Omental fat pad (tissue), 4 donors: Measurements from ENCODE around the gene ZNF486. TPM values are rescaled to one million over a fixed set of nuclear protein-coding genes. Genes with fewer than 3 reads are reported as not detected.
A peak's percentile ranks its signal among the peaks of the same experiment; 100 is the strongest.
"Not testable (repeated sequence)": the region's sequence is repeated elsewhere in the genome, so short reads cannot be mapped to it uniquely, and the experiment has no call there.

ENCODE experiments used
- ATAC-seq: fragments of 150-250 bp; one replicate; pipeline ENCODE4 v1.9.1; 2016; ENCODE audit warnings: mild to moderate bottlenecking, moderate library complexity; ENCODE audit not compliant: low FRiP score
- DNase-seq: peaks from one replicate; pipeline ENCODE4 v3.0.0-alpha.2; 2019; ENCODE audit warnings: low spot score
- total RNA-seq, 4 donors: library from RNA; depleted of rRNA; stranded (reverse); fragments of >200 nt; gene quantifications; one replicate each; pipeline ENCODE4 v1.1.0, GENCODE V29; 2016
- TF ChIP-seq, protein P1 (sequence below), 3 donors: fragments of 450-650 bp; IDR thresholded peaks; one replicate each; pipeline ENCODE4 v1.5.1; 2016 to 2017; ENCODE audit warnings: antibody characterized with exemption in 3 of 3, mild to moderate bottlenecking in 3 of 3, moderate library complexity in 2 of 3

Gene ZNF486
- total RNA-seq, 4 donors from 2014 or later, result 3.4 to 6.1 (median 3.8) TPM

DNA sequence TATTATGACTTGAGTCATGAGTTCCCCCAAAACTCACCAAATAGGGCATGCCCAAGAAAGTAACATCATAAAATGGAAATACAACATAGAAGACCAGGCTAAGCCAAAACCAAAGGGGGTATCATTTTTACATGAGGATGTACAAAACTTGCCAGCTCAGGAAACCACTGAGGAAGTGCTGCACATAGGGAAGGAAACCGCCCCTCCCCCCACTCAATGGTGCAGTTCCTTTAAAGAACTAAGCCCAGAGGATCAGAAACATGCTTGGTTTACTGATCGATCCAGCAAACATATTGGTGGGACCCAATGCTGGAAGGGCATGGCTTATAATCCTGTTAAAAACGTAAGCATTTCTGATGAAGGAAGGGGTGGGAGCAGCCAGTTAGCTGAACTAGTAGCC lies 4.2 kb upstream of the ZNF486 start:
- DNase-seq (no peak), ATAC-seq (no peak)
- TF ChIP-seq, protein P1, sequence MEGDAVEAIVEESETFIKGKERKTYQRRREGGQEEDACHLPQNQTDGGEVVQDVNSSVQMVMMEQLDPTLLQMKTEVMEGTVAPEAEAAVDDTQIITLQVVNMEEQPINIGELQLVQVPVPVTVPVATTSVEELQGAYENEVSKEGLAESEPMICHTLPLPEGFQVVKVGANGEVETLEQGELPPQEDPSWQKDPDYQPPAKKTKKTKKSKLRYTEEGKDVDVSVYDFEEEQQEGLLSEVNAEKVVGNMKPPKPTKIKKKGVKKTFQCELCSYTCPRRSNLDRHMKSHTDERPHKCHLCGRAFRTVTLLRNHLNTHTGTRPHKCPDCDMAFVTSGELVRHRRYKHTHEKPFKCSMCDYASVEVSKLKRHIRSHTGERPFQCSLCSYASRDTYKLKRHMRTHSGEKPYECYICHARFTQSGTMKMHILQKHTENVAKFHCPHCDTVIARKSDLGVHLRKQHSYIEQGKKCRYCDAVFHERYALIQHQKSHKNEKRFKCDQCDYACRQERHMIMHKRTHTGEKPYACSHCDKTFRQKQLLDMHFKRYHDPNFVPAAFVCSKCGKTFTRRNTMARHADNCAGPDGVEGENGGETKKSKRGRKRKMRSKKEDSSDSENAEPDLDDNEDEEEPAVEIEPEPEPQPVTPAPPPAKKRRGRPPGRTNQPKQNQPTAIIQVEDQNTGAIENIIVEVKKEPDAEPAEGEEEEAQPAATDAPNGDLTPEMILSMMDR (IDR thresholded peaks at IDR 0.05), result no peak

DNA sequence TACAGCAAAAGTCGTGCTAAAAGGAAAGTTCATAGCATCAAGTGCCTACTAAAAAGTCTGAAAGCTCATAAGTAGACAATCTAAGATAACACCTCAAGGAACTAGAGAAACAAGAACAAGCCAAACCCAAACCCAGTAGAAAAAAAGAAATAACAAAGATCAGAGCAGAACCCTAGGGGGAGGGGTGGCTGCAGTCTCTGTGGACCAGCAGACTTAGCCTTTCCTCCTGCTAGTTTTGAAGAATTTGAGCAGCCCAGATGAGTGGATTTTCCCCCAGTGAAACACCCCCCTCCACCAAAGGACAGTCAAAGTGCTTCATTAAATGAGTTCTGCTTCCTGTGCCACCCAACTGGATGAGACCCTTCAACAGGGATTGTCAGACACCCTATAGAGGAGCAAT lies 2.6 kb upstream of the ZNF486 start:
- ATAC-seq, result no peak
- no peak for DNase-seq
- TF ChIP-seq, protein P1 (IDR thresholded peaks at IDR 0.05), result no peak

DNA sequence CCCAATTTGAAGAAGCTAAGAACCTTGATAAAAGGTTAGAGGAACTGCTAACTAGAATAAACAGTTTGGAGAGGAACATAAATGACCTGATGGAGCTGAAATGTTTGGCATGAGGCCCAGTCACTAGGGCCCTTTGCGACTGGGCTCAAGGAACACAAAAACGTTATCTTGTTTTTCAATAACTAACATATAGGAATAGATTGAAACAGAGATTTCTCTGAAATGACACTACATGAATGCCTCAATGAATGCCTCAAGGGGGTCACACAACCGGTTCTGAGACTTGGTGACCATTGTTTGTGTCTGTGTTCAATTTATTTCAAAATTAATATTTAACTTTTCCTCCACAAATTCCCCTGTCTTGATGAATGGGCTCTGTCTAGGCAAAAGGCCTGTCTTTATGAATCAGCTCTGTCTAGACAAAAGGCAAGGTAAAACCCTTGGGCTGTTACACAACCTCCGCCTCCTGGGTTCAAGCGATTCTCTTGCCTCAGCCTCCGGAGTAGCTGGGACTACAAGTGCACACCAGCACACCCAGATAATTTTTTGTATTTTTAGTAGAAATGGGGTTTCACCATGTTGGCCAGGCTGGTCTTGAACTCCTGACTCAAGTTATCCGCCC lies 932 bp upstream of the ZNF486 start:
- no peak for ATAC-seq
- no peak for DNase-seq
- TF ChIP-seq, protein P1 (IDR thresholded peaks at IDR 0.05), result no peak

DNA sequence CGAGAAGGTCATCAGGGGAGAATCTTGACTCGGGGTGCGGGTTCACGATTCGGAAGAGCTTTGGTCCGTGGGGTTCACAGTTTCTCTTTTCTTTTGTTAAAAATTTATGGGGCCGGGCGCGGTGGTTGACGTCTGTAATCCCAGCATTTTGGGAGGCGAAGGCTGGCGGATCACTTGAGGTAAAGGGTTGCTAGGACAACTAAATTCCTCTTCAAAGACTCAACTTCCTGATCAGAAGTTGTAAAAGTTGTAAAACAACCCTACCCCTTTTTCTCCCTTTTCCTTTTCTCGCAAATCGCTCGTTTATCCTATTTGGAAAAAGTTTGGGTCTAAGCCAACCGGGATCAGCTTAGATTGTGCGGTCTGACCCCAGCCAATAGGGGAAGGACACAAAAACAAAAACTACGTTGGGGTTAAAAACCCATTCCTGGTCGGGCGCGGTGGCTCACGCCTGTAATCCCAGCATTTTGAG lies 673 bp downstream of the ZNF486 start:
- TF ChIP-seq, protein P1 (IDR thresholded peaks at IDR 0.05), result no peak
- ATAC-seq (peak; percentile 12), DNase-seq (no peak)

DNA sequence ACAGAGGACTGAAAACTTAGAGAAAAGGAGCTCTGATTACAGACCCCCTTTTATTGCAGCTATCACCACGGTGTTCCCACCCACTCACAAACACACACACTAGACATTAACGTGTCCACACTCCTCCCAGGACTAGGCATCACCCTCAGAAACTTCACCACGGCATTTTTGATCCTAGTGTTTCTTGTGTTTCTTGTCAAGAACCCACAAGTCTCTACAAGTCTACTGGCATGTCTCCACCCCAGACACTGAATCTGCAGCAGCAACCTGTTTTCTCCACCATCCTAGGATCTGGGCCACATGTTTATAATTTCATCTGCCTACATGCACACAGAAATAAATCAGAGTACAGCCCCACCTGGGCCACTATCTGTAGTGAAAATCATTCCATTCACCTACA lies 4.3 kb downstream of the ZNF486 start:
- ATAC-seq (no peak), DNase-seq (no peak)
- TF ChIP-seq, protein P1 (IDR thresholded peaks at IDR 0.05), result no peak

DNA sequence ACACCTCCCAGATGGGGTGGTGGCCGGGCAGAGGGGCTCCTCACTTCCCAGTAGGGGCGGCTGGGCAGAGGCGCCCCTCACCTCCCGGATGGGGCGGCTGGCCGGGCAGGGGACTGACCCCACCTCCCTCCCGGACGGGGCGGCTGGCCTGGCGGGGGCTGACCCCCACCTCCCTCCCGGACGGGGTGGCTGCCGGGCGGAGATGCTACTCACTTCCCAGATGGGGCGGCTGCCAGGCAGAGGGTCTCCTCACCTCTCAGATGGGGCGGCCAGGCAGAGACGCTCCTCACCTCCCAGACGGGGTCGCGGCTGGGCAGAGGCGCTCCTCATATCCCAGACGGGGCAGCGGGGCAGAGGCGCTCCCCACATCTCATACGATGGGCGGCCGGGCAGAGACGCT lies 8.8 kb downstream of the ZNF486 start:
- ATAC-seq, DNase-seq: not testable (repeated sequence)

DNA sequence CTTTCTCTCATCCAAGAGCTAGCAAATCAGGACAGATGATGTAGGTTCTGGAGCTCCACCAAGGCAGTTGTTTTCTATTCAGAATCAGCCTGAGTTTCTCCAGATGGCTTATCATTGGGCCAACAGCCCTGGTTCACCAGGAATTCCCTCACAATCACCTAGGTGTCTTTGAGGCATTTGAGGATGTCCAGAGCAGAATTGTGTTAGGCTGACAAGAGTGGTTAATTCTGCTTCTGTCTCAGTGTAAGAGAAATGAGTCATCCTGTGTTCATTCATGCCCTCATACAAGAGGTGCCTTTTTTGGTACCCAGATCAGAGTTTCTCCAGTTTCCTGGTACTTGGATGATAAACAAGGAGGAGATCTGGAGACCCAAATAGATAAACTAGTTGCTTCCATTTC lies 12.9 kb downstream of the ZNF486 start:
- DNase-seq, ATAC-seq: not testable (repeated sequence)

DNA sequence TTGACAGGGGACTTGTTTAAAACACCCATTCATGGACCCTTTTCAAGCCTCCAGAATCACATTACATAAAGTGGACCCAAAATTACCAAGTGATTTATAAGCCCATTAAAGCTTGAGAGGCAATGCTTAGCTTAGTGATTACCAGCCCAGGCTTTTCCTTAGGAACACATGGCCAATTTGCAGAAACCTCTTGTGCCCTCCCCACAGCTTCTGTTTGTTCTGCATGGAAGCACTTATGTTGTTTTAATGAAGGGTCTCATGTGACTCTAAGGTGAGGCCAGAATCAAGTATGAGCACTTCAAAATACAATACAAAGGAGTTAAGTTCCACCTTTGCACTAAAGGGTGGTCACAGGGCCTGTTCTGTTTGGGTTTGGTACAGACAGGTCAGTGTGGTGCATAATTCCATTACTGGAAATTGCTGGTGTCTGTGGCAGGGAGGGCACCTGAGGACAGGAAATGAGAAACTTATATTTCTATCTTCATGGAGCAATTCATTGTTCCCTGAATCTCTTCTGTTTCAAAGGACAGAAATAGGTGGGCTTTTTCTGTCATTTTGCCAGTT lies 15.3 kb downstream of the ZNF486 start:
- ATAC-seq (no peak), DNase-seq (no peak)
- TF ChIP-seq, protein P1 (IDR thresholded peaks at IDR 0.05), result no peak
